Smooth muscle cell (in vitro differentiated cells): ENCODE data around the gene GTF2H4. TPM values are rescaled to one million over a fixed set of nuclear protein-coding genes. Genes with fewer than 3 reads are reported as not detected.

Experiments
- DNase-seq: peaks from one replicate; lab custom pipeline; 2025; ENCODE audit not compliant: unreplicated experiment; lab: John Stamatoyannopoulos, UW
- H2AFZ ChIP-seq: fragments of 200-600 bp; sonication (generic); 2 replicates; pipeline ENCODE4 v1.6.0; 2016; ENCODE audit warnings: antibody characterized with exemption, low read depth, mild to moderate bottlenecking
- H3F3A ChIP-seq: fragments of 200-600 bp; sonication (generic); 2 replicates; pipeline ENCODE4 v1.6.0; 2017; ENCODE audit warnings: antibody characterized with exemption, low read depth
- H3K27ac ChIP-seq: fragments of 200-600 bp; sonication (generic); 2 replicates; pipeline ENCODE4 v1.5.1; 2016; ENCODE audit warnings: low read depth, mild to moderate bottlenecking
- H3K27me3 ChIP-seq: fragments of 200-600 bp; sonication (generic); 2 replicates; pipeline ENCODE4 v1.6.1; 2016; ENCODE audit warnings: low read depth, mild to moderate bottlenecking
- H3K36me3 ChIP-seq: fragments of 200-600 bp; sonication (generic); 2 replicates; pipeline ENCODE4 v1.5.1; 2016; ENCODE audit warnings: low read depth
- H3K4me1 ChIP-seq: fragments of 200-600 bp; sonication (generic); 2 replicates; pipeline ENCODE4 v1.5.1; 2016; ENCODE audit warnings: low read depth
- H3K4me2 ChIP-seq: fragments of 200-600 bp; sonication (generic); 2 replicates; pipeline ENCODE4 v1.6.0; 2016; ENCODE audit warnings: mild to moderate bottlenecking
- H3K4me3 ChIP-seq: fragments of 200-600 bp; sonication (generic); 2 replicates; pipeline ENCODE4 v1.5.1; 2016; ENCODE audit warnings: mild to moderate bottlenecking
- H3K79me2 ChIP-seq: fragments of 200-600 bp; sonication (generic); 2 replicates; pipeline ENCODE4 v1.6.0; 2016; ENCODE audit warnings: low read depth, mild to moderate bottlenecking
- H3K9ac ChIP-seq: fragments of 200-600 bp; sonication (generic); 2 replicates; pipeline ENCODE4 v1.6.0; 2016; ENCODE audit warnings: low read depth
- H3K9me3 ChIP-seq: fragments of 200-600 bp; sonication (generic); replicated peaks from 2 replicates; pipeline ENCODE4 v1.5.1; 2016; ENCODE audit warnings: low read depth
- H4K20me1 ChIP-seq: fragments of 200-600 bp; sonication (generic); 2 replicates; pipeline ENCODE4 v1.6.0; 2016; ENCODE audit warnings: low read depth
- WGBS: methylation state at CpG from one replicate; pipeline ENCODE4 v1.1.7; 2016; ENCODE audit warnings: low lambda C conversion rate; 5-methylcytosine and 5-hydroxymethylcytosine counted together
- polyA plus RNA-seq: library from polyadenylated mRNA; unstranded; fragments of >200 nt; fragmentation: Nextera tagmentation; extraction: Ambion mirVana; gene quantifications from 2 replicates; pipeline ENCODE4 v1.2.1, GENCODE V29; 2016
- total RNA-seq: library from RNA; depleted of rRNA; stranded (reverse); fragments of >200 nt; gene quantifications from 2 replicates; pipeline ENCODE4 v1.2.3, GENCODE V29; 2014
- TF ChIP-seq, protein P1 (sequence below): fragments of 200-600 bp; sonication (generic); IDR thresholded peaks from 2 replicates; pipeline ENCODE4 v1.5.1; 2017; ENCODE audit warnings: borderline replicate concordance, mild to moderate bottlenecking, antibody characterized with exemption; ENCODE audit not compliant: insufficient read depth, poor library complexity, severe bottlenecking

Gene GTF2H4
- total and polyA plus RNA-seq, 2 experiments from 2014 or later, result 9.5 to 15.6 TPM

DNA sequence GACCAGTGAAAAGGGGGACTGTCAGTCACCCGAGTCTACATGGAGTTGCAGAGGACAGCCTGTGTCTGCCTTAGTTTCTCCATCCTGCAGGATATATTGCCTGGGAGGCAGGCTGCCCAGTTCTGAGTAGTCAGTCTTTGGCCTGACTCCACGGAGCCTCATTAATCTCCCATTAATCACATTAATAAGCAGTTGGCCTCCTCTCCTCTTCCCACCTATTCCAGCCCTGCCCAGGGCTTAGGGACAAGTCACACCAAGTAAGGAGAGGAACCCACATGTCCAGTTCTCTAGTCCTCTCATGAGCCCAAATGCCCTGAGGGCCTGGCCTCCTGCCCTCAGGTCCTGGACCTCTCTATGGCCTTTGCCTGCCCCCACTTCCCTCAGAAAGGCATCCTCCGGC, 31.5 kb downstream of the GTF2H4 start:
- Histone ChIP-seq H4K20me1 (no peaks in the 10 kb centered on the region), H3K9ac (no peak overlapping the region), H3K79me2 (no peaks in the 10 kb centered on the region), H3K4me1 (peaks cover 5% of the 10 kb centered on the region), H3K27me3 (no peaks in the 10 kb centered on the region), H3K27ac (no peak overlapping the region), H3K4me2 (no peak overlapping the region), H3F3A (no peaks in the 10 kb centered on the region), H3K4me3 (no peak overlapping the region), H3K9me3 (no peaks in the 10 kb centered on the region), H2AFZ (no peak overlapping the region), H3K36me3 (no peaks in the 10 kb centered on the region)
- TF ChIP-seq, protein P1, sequence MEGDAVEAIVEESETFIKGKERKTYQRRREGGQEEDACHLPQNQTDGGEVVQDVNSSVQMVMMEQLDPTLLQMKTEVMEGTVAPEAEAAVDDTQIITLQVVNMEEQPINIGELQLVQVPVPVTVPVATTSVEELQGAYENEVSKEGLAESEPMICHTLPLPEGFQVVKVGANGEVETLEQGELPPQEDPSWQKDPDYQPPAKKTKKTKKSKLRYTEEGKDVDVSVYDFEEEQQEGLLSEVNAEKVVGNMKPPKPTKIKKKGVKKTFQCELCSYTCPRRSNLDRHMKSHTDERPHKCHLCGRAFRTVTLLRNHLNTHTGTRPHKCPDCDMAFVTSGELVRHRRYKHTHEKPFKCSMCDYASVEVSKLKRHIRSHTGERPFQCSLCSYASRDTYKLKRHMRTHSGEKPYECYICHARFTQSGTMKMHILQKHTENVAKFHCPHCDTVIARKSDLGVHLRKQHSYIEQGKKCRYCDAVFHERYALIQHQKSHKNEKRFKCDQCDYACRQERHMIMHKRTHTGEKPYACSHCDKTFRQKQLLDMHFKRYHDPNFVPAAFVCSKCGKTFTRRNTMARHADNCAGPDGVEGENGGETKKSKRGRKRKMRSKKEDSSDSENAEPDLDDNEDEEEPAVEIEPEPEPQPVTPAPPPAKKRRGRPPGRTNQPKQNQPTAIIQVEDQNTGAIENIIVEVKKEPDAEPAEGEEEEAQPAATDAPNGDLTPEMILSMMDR, result no peak
- no peak for DNase-seq
- 93% methylated on average over 3 of the region's 3 CpGs for WGBS

DNA sequence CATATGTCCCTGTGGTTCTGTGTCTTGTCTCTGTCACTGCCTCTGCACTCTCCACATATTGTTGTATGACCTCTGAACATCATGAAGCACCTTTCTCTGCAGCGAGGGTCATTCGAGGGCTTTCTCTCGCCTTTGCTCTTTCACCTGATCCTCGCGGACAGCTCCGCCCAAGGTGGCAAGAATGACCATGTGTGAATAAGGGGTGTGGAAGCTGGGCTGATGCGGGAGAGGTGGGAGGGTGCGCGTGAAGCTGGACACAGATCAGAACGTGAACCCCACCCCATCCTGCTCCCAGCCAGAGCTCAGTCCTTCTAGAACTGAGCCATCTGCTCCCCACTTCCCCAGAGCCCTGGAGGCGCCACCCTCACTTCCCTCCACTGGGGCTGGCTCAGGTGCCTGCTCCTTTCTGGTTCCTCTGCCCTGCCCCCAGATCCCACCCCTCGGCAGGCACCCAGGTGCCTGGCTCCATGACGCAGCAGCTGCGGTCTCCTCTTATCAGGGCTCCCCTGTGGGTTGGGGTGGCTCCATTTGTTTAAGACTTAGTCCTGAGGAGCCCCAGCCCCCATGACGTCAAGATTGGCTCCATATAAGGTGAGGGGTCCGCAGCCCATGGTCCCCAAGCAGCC, 32.5 kb downstream of the GTF2H4 start, which contains the start of gene MUCL3:
TSS of gene MUCL3 (plus strand) at position 613 of the 626 bp plus-strand sequence. CDS start 27 bp downstream, outside the sequence.
- Histone ChIP-seq H4K20me1 (no peaks in the 10 kb centered on the region), H2AFZ (no peak within 1 kb of the TSS), H3K27me3 (no peaks in the 10 kb centered on the region), H3K4me3 (no peak within 1 kb of the TSS), H3K27ac (no peak within 1 kb of the TSS), H3K9me3 (no peaks in the 10 kb centered on the region), H3K79me2 (no peaks in the 10 kb centered on the region), H3F3A (no peaks in the 10 kb centered on the region), H3K9ac (no peak within 1 kb of the TSS), H3K4me1 (peaks cover 5% of the 10 kb centered on the region), H3K36me3 (no peaks in the 10 kb centered on the region), H3K4me2 (no peak within 1 kb of the TSS)
- DNase-seq, result no peak
- 93% methylated on average over 16 of the region's 16 CpGs for WGBS
- TF ChIP-seq, protein P1, result no peak

DNA sequence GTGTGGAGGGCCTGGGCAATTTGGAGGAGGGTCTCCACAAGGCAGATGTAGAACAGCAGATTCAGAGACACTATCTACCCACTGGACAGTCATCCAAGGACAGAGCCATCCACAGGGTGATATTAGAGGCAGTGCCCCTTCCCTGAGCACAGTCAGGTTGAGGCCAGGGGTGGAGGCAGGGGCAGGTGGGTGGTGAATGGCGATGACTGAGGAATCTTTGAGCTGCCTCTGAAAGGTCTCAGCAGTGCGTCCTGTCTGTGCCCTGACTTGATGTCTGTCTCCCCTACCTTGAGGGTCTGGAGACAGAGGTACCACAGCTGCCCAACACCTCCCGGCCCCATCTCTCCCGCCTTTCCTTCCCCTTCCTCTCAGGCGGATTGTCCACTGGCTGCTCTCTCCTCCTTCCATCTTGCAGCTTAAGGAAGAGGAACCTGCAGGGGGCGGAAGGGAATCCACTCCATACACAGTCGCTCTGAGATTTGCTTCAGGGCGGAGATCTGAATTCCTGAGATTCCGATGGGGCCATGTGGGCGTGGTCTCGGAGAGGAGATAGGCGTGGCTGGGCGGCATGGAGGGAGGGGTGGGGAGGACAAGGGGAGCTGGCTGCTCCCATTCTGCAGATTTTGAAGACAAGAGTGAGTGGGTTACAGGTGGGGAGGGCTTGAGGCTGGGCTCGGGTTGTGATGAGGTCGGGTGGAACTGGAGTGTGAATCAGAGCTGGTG, 34.5 kb downstream of the GTF2H4 start:
- TF ChIP-seq, protein P1, result peak; percentile 55
- H3F3A ChIP-seq, result no peaks in the 10 kb centered on the region
- H3K9me3 ChIP-seq, result no peaks in the 10 kb centered on the region
- no peak overlapping the region for H3K27ac ChIP-seq
- H3K4me2 ChIP-seq, result peak overlapping the region; percentile 25
- WGBS, result 16% methylated on average over 15 of the region's 15 CpGs
- no peaks in the 10 kb centered on the region for H4K20me1 ChIP-seq
- H3K4me1 ChIP-seq, result peaks cover 5% of the 10 kb centered on the region
- H3K4me3 ChIP-seq, result no peak overlapping the region
- no peak overlapping the region for H2AFZ ChIP-seq
- no peaks in the 10 kb centered on the region for H3K36me3 ChIP-seq
- no peak for DNase-seq
- H3K27me3 ChIP-seq, result peaks cover 13% of the 10 kb centered on the region
- H3K9ac ChIP-seq, result no peak overlapping the region
- no peaks in the 10 kb centered on the region for H3K79me2 ChIP-seq
